ENCODE results near the gene STIM1.

The STIM1 gene

GRCh38 chr11:3880724-3881123 lies 25.3 kb downstream of the STIM1 start:
- no peak overlapping the region for H3K4me3 ChIP-seq (replicated peaks; ENCODE audit: low read depth, low read length)
- TF ChIP-seq CTCF (IDR thresholded peaks at IDR 0.05; ENCODE audit: low read depth, low read length, missing control alignments), result no peak
- DNase-seq (ENCODE audit: extremely low read depth, low read depth), result no peak

GRCh38 chr11:3882655-3883054 lies 27.2 kb downstream of the STIM1 start:
- no peak for TF ChIP-seq CTCF (IDR thresholded peaks at IDR 0.05; ENCODE audit: low read depth, low read length, missing control alignments)
- no peak for DNase-seq (ENCODE audit: extremely low read depth, low read depth)
- H3K4me3 ChIP-seq (replicated peaks; ENCODE audit: low read depth, low read length), result no peak overlapping the region

- H3K4me3 ChIP-seq (replicated peaks; ENCODE audit: low read depth, low read length), result no peak overlapping the region
- no peak for TF ChIP-seq CTCF (IDR thresholded peaks at IDR 0.05; ENCODE audit: low read depth, low read length, missing control alignments)
- DNase-seq (ENCODE audit: extremely low read depth, low read depth), result no peak
These were observed 30.4 kb downstream of the STIM1 start for GRCh38 chr11:3885855-3886254.

GRCh38 chr11:3886985-3887384 lies 31.5 kb downstream of the STIM1 start:
- DNase-seq (ENCODE audit: extremely low read depth, low read depth), result no peak
- no peak overlapping the region for H3K4me3 ChIP-seq (replicated peaks; ENCODE audit: low read depth, low read length)
- no peak for TF ChIP-seq CTCF (IDR thresholded peaks at IDR 0.05; ENCODE audit: low read depth, low read length, missing control alignments)

- H3K4me3 ChIP-seq (replicated peaks; ENCODE audit: low read depth, low read length), result no peak overlapping the region
- TF ChIP-seq CTCF (IDR thresholded peaks at IDR 0.05; ENCODE audit: low read depth, low read length, missing control alignments), result no peak
- no peak for DNase-seq (ENCODE audit: extremely low read depth, low read depth)
These were observed 33.4 kb downstream of the STIM1 start for GRCh38 chr11:3888876-3889275.

GRCh38 chr11:3890014-3890413 lies 34.5 kb downstream of the STIM1 start:
- H3K4me3 ChIP-seq (replicated peaks; ENCODE audit: low read depth, low read length), result no peak overlapping the region
- TF ChIP-seq CTCF (IDR thresholded peaks at IDR 0.05; ENCODE audit: low read depth, low read length, missing control alignments), result no peak
- DNase-seq (ENCODE audit: extremely low read depth, low read depth), result no peak

GRCh38 chr11:3890806-3891205 lies 35.3 kb downstream of the STIM1 start:
- DNase-seq (ENCODE audit: extremely low read depth, low read depth), result no peak
- H3K4me3 ChIP-seq (replicated peaks; ENCODE audit: low read depth, low read length), result no peak overlapping the region
- TF ChIP-seq CTCF (IDR thresholded peaks at IDR 0.05; ENCODE audit: low read depth, low read length, missing control alignments), result no peak
